AG08395 (cell line): ENCODE data around the gene SPEN.
"Not testable (repeated sequence)": the region's sequence is repeated elsewhere in the genome, so short reads cannot be mapped to it uniquely, and the experiment has no call there.

Source experiments
- DNase-seq: peaks from one replicate; pipeline ENCODE4 v3.0.0; 2012; ENCODE audit warnings: mixed read lengths, low spot score

The SPEN gene

DNA sequence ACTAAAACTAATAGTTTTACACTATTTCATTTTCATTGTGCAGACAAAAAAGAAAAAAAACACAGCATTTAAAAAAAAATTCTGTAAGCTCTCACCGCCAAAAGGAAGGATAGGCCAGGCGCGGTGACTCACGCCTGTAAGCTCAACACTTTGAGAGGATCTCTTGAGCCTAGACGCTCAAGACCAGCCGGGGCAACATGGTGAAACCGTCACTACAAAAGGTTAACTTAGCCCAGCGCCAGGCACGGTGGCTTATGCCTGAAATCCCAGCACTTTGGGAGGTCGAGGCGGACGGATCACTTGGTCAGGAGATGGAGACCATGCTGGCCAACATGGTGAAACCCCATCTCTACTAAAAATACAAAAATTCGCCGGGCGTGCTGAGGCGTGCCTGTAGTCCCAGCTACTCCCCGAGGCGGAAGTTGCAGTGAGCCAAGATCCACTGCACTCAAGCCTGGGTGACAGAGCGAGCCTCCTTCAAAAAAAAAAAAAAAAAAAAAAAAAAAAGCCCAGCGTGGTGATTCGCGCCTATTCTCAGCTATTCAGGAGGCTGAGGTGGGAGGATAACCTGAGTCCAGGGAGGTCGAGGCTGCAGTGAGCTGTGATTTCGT, 14.3 kb upstream of the SPEN start:
- peak; percentile 42 for DNase-seq

DNA sequence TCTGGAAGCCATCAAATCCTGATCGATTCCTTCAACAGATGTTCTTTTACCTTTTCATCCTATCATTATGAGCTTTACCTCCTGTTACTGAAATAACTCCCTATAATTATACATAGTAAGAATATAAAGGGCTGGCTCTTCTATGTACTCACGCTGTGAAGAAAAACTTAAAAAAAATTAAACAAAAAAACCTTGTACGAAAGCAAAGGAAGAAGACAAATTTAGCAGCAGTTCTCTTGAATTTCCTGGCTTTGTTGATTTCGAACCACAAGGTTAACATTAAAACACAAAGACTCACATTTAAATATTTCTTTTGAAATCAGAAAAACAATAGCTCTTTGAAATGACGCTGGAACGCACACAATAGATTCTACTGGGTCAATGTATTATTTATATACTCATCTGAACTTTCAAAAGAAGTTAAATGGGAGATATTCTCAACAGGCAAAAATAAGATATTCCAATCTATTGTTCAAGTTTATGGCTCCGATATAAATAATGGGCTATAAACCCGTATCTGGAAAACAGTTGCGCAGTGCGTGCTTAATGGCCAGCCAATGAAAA, 13.6 kb upstream of the SPEN start:
- no peak for DNase-seq

DNA sequence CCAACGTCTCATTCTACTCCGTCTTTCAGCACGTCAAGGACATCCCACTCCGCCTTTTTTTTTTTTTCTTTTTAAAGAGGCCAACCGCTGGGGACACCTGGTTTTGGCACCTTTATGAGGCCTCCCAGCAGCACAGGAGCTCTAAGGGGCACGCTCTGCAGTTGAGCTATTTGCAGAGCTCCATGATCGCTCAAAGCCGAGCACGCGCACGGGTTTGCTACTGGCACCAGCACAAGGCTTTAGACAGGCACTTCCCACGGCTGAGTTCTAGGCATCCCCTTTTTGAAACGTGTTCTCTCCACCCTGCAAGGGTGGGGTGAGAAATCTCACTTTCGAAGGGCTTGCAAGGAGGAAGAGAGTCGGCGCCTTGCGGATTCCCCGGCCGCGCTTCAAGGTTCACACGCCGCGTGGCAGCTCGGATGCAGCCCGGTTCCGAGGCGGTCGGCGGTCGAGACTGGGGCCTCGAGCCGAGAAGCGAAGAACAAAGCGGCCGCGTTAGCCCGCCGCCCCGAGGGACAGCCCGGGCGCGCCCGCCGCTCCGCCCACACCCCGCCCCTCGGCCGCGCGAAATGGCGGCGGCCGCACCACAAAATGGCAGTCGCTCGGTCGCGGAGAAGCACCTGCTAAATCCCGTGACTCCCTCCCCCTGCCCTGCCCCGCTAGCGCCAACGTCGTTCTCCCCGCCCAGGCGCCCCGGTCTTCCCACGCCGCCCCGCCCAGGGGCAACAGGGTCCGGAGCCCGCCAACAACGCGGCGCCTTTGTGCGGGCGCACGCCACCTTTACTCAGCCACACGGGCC, 12.9 kb upstream of the SPEN start:
- peak; percentile 86 for DNase-seq

DNA sequence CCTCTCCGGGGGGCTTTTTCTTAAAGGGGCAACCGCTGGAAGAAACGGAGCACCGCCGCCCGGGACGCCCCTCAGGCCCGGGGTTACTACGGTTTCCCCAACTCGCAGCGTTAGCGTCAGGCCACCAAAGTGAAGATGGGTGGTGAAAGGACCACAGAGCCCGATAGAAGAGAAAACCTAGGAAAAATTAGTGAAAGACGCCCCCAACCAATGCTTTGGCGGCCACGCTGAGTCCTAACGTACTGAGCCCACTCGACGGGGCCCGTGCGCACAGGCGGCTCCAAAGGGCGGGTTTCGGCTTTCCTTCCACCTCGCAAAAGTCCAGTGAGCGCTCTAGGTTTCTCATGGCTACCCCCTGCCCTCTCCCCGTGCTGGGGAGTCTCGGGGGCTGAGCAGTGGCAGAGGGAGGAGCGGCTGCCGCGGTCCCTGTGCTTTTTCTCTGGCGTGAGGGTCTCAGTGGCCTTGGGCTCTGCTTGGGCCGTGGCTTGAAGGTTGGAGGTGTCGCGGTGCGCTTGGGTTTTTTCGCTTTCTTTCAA, 12.2 kb upstream of the SPEN start:
- no peak for DNase-seq

DNA sequence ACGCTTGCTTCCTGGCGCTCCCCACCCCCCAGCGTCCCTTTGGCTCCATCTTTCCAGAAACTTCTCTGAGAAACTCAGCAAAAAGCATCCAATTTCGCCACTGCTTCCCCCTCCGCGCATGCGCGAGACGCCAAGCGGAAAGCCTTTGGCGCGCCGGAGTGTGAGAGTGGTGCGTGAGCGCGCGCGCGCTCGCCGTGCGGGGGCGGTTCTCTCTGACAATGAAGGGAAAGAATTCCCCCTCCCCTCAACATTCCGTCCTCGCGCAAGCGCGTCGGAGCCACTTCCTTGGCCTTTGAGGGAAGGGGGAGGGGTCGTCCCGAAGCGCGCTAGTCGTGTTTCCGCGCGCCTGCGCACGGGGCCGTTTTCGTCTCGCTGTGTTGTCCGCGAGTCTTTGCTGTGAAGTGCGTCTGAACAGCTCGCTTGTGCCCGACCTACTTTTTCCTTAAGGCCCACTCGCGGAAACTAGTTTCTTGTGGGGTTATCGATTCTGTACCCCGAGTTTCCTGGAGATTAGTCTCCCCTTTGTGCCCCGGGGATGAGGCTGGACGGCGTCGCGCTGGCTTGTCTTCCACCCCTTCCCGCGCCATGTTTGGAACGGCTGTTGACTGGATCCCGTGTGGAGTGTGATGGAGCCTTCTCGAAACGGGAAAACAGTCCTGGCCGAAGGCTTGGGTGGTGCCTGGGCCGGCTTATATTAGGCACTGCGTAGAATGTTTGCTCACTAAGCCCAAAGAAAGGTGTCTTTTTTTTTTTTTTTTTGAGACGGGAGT, 11.6 kb upstream of the SPEN start:
- DNase-seq: peak; percentile 97

DNA sequence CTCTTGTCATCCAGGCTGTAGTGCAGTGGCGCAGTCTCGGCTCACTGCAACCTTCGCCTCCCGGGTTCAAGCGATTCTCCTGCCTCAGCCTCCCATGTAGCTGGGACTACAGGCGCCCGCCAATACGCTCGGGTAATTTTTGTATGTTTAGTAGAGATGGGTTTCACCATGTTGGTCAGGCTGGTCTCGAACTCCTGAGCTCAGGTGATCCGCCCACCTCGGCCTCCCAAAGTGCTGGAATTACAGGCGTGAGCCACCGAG, 11.1 kb upstream of the SPEN start:
- DNase-seq: not testable (repeated sequence)

DNA sequence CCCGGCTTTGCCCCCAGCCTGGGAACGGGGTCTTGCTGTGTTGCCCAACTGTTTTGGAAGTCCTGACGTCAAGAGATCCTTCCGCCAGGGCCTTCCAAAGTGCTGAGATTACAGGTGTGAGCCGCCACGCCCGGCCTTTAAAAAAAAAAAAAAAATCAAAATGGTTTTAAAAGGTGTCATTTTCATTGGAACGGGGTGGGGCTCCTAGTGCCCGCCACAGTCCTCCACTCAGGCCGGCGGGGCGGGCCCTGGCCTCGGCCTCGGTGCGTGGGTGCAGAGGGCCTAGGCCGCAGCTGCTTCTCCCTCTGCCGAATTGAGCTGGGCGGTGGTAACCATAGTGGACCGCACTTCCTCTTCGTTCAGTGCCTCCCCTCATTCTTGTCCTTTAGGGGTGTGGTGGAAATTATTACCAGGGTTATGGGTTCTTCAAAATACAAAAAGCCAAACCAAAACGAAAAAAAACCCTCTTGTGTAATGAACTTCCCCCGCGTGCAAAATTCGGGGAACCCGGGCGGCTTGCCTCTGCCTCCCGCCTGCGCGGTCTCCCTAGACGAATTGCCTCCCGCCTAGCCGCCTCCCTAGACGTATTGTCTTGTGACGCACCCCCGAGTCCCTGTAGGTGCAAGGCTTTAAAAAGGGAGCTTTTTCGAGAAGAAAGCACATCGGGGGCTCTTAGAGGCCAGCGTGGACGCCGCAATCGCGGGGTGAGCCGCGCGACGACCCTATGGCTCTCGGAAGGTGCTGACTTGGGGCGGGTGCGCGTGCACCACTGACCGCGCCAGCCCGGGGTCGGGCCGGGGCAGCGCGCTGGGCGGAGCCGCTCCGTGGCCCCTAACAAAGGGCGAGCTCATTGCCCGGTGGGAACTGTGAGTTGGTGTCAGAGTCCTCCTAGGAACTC, 10.5 kb upstream of the SPEN start:
- no peak for DNase-seq

DNA sequence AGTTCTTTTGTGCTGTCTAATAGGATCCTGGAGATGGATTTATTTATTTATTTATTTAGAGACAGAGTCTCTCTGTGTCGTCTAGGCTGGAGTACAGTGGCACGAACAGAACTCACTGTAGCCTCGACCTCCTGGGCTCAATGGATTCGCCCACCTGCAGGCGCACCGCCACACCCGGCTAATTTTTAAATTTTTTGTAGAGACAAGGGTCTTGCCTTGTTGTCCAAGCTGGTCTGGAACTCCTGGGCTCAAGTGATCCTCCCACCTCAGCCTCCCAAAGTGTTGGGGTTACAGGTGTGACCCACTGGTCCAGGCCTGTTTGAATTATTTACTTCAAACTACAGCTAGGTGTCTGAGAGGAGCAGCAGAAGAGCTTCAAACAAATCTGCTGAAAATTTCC, 9.6 kb upstream of the SPEN start:
- DNase-seq: no peak

DNA sequence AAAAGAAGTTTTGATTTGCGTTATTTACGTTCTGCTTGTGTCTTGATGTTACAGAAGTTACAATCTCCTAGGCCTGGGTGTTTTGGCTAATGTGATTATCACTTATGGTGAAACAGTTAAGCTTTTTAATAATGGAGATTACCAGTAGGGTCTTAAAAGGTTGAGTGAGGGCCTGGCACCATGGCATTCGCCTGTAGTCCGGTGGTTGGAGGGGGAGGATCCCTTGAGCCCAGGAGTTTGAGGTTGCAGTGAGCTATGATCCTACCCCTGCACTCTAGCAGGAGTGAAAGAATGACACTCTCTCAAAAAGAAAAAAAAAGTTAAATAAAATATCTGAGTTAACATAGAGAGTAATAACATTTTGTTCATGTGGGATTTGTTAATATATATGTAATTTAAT, 8.8 kb upstream of the SPEN start:
- DNase-seq: no peak

DNA sequence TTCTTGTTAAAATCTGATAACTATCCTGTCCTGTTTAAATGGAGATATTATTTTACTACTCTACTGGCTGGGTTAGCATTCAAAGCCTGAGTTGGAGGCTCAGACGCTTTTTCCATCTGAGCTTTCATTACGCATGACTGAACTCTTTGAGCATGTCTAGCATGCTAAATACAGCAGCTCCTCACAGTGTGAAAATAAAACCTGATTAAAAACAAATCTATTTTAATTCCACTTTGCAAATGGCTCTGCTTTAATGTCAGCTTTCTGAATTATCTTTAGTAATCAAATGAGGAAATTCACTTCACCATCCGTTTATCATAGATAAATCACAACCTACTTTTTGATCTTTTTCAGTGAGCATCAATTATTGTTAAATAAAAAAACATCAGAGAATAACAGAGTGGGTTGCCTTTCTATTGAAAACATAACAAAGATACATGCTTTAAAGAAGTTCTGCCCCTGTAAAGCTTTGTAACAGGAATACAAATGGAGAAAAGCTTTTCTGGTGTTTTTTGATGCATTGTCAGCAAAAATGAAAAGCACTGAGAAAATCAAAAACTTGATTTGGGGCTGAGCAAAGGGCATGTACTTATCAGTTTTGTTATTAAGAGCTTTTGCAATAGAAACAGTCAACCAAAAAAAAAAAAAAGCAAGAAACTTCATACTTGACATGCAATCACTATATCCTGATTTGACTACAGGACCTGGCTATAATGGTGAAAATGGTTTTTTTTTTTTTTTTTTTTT, 3.5 kb upstream of the SPEN start:
- DNase-seq: no peak

DNA sequence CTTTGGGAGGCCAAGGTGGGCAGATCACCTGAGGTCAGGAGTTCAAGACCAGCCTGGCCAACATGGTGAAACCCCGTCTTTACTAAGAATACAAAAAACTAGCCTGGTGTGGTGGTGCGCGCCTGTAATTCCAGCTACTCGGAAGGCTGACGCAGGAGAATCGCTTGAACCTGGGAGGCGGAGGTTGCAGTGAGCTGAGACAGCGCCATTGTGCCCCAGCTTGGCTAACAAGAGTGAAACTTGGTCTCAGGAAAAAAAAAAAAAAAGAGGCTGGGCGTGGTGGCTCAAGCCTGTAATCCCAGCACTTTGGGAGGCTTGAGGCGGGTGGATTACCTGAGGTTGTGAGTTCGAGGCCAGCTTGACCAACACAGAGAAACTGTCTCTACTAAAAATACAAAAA, 1.5 kb upstream of the SPEN start:
- not testable (repeated sequence) for DNase-seq

DNA sequence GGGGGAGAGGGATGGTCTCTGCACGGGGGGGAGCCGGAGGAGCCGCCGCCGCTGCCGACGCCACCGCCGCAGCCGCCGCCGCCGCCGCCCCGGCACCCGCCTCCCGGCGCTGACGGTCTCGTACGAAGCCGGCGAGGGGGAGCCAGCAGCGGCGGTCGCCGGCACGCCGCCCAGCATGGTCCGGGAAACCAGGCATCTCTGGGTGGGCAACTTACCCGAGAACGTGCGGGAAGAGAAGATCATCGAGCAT, 311 bp downstream of the SPEN start:
- no peak for DNase-seq

DNA sequence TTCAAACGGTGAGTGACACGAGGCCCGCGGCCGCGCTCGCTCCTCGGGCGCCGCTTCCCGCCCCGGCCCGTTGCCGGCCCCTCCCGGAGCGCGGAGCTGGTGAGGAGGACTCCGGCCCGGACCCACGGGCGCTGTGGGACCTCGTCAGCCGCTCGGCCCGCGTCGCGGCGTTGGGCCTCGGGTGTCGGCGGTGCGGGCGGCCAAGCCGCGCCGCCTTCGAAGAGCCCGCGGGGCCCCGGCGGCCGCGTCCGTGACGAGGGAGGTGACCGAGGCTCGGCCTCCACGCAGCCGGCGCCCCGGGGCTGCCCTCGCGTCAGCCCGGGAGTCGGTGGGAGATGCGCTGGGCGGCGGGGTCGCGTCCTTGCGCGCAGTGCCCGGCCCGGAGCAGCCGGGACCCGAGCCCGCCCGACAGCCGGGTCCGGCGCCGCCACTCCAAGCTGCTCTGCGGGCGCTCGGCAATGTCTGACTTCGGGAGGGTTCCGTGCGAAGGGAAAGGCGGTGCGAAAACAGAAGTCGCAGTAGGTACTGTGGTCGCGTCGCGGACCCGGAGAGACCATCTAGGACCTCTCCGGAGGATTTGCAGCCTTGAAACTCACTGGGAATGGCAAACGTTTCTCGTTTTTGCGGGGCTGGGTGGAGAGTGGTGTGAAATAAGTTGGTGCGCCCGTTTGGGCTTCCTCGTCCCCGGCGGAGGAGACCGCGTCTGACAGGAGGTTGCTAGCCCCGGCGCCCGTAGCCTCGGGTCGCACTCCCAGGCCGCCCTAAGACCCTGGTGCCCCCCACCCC, 829 bp downstream of the SPEN start:
- no peak for DNase-seq

DNA sequence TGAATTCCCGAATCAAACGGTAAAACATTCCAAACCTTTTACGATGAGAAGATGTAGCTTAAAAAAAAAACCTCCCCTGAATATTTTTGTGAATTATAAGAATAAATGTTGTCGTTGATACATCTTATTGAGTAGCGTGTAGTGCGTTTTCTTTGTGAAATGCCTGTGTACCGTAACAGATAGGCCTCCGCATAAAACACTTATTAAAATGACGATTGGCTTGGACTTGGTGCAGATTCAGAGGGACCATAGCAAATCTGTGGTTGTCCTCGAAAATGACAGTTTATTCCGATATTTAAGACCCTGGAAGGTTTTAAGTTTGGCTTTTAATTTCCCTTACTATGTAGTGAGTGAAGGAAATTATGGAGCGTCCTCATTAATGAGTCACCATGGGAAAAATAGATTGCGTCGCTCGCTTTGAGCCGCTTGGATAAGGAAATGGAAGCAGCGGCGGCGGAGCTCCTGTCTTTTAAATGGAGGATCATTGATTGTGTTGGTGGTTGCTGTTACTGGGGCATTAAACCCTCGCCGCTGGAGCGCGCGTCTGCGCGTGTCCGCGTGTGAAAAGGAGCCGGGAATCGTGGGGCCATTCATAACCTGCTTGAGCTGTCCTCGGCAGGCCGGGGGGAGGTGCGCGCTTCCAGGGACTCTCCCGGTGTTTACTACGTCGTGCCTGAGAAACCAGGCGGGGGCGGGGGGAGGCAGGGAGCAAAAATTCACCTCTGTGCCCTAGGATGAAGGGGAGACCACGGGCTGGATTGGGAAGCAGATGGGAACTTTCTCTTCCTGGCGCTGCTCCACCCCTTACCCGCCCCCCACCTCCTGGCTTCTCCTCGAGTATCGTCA, 1.6 kb downstream of the SPEN start:
- DNase-seq: peak; percentile 34

DNA sequence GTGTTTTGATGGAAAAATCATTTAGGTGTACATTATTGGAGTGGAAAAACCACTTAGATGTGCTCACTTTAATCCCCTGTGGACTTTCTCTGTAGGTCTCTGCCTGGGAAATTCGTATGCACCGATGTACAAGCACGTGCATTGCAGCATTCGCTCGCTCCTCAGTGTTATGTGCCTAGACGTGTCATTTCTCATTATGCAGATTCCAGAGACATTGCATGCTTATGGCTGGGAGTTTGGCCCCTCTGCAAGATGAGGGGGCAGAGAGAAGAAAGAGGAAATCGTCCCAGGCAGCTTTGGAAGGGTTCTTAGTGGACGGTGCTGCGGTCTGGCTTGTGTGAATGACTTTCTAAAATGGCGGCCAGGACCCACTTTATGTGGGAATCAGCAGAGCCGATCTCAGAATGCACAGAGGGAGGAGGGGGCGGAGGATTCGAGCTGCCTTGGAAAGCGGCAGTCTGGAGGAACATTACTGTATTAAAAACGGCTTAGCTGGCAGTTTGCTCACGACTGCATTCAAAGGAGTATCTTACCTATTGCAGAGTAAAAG, 2.3 kb downstream of the SPEN start:
- no peak for DNase-seq

DNA sequence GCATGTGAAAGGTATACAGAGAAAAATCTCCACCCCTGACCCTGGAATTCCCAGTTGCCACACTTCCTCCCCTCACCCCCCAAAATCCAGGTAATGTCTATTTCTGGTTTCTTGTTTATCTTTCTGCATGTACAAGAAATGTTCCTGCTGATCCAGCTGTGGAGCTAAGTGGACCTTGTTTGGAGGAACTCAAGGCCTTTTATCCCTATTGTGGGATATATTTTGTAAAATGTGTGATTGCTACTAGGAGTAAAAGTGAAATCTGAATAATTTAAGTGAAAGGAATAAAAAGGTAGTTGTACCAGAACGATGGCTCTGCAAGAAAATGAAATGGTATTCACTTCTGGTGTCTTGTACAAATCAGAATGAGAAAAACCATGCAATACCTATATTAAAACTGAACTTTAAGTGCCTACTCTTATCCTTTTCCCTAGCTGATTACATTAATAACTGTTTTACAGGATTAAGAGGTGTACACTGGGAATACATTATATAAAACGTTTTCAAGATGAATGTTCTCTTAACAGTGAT, 3.0 kb downstream of the SPEN start:
- no peak for DNase-seq

DNA sequence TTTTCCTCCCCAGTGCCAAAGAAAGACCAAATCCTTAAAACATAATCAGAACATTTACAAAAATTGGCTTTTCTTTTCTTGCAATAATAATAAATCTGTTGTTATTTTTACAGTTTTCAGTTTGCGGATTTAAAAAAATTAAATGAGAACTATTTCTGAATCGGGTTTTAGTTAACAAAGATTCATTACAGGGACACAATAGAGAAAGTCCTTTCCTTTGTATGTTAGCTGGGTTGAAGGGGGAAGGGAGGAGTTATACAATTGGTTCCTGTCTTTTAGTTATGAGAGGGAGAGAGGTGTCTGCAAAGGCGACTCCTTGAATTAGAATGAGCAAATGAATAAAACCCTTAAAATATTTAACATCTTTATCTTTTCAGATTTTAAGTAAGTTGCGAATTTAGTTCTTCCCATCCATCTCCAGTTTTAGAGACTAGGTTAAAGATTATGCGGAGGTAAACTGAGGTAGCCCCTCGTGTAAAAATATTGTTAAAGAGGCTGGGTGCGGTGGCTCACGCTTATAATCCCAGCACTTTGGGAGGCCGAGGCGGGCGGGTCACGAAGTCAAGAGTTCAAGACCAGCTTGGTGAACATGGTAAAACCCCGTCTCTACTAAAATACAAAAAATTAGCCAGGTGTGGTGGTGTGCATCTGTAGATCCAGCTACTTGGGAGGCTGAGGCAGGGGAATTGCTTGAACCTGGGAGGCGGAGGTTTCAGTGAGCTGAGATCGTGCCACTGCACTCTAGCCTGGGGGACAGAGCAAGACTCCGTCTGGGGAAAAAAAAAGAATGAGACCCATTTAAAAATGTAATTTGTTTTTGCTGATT, 3.9 kb downstream of the SPEN start:
- no peak for DNase-seq
